Activated naive CD4-positive, alpha-beta T cell treated with anti-CD3 and anti-CD28 coated beads, Interleukin-2, amount 10 ng/mL, durations not matched to agents 7 days and 5 days (primary cell): Measurements from ENCODE around the gene CFAP97D1.
"Not testable (repeated sequence)": the region's sequence is repeated elsewhere in the genome, so short reads cannot be mapped to it uniquely, and the experiment has no call there.

Source experiments
- CTCF ChIA-PET: fragments of 350-600 bp; sonication (Branson Sonifier 250); formaldehyde crosslinking; loops from one replicate; lab custom pipeline; 2021; ENCODE audit warnings: antibody characterized with exemption; lab: Charles Lee
- DNase-seq: peaks from one replicate; pipeline ENCODE4 v3.0.0-alpha.2; 2020
- H3K27ac Mint-ChIP-seq: one replicate; pipeline ENCODE4 v1.8.0; 2021; ENCODE audit warnings: mild to moderate bottlenecking, moderate library complexity, mixed read lengths
- H3K27me3 Mint-ChIP-seq: one replicate; pipeline ENCODE4 v1.8.0; 2021; ENCODE audit warnings: mild to moderate bottlenecking, mixed read lengths
- H3K36me3 Mint-ChIP-seq: one replicate; pipeline ENCODE4 v1.8.0; 2021; ENCODE audit warnings: mixed read lengths
- H3K4me1 Mint-ChIP-seq: one replicate; pipeline ENCODE4 v1.8.0; 2021; ENCODE audit warnings: mixed read lengths
- H3K4me3 Mint-ChIP-seq: one replicate; pipeline ENCODE4 v1.8.0; 2021; ENCODE audit warnings: mild to moderate bottlenecking, moderate library complexity, mixed read lengths
- H3K9me3 Mint-ChIP-seq: one replicate; pipeline ENCODE4 v1.8.0; 2021; ENCODE audit warnings: mixed read lengths

Gene CFAP97D1

GRCh38 chr17:43790311-43790940 is 10.2 kb downstream of the CFAP97D1 start:
- no peaks in the 10 kb centered on the region for H3K36me3 Mint-ChIP-seq
- H3K9me3 Mint-ChIP-seq = no peaks in the 10 kb centered on the region
- DNase-seq = no peak
- CTCF ChIA-PET = interaction anchor here (0.6 kb wide), 1 partner anchor 215 kb away, joined by 4 read pairs; no protein-coding TSS in a partner anchor
- H3K4me1 Mint-ChIP-seq = peaks cover 2% of the 10 kb centered on the region
- no peak overlapping the region for H3K27ac Mint-ChIP-seq
- H3K27me3 Mint-ChIP-seq = peaks cover 13% of the 10 kb centered on the region
- no peak overlapping the region for H3K4me3 Mint-ChIP-seq

DNA sequence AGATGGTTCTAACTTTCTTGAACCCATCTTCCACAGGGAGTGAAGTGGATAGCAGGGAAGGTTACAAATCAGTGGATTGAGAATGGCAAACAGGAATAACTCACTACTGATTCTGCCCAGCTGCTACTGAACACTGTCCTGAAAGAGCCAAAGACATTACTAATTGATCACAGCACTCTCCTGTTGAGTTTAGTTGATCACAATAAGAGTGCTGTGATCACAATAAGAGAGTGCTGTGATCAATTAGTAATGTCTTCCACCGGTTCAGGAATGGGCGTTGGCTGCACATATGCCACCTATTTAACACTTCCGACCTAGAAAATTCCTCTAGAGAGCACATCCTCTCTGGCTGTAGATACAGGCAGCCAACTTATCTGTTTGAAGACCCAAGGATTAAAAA is 11.4 kb downstream of the CFAP97D1 start:
- DNase-seq = no peak
- Mint-ChIP-seq H3K36me3 (no peaks in the 10 kb centered on the region), H3K27ac (no peak overlapping the region), H3K27me3 (peaks cover 14% of the 10 kb centered on the region), H3K4me3 (no peak overlapping the region), H3K4me1 (peaks cover 2% of the 10 kb centered on the region), H3K9me3 (no peaks in the 10 kb centered on the region)
- CTCF ChIA-PET = no interaction called here

GRCh38 chr17:43792668-43793067 is 12.4 kb downstream of the CFAP97D1 start:
- DNase-seq, H3K27ac Mint-ChIP-seq, H3K9me3 Mint-ChIP-seq, H3K4me1 Mint-ChIP-seq, H3K36me3 Mint-ChIP-seq, H3K4me3 Mint-ChIP-seq, CTCF ChIA-PET: not testable (repeated sequence)
- H3K27me3 Mint-ChIP-seq = peaks cover 23% of the 10 kb centered on the region

DNA sequence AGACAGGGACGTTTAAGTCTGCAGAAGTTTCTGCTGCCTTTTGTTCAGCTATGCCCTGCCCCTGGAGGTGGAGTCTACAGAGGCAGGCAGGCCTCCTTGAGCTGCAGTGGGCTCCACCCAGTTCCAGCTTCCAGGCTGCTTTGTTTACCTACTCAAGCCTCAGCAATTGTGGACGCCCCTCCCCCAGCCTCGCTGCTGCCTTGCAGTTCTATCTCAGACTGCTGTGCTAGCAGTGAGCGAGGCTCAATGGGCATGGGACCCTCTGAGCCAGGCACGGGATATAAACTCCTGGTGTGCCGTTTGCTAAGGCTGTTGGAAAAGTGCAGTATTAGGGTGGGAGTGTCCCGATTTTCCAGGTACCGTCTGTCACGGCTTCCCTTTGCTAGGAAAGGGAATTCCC is 17.8 kb downstream of the CFAP97D1 start:
- DNase-seq, H3K27ac Mint-ChIP-seq, CTCF ChIA-PET, H3K9me3 Mint-ChIP-seq, H3K36me3 Mint-ChIP-seq, H3K4me3 Mint-ChIP-seq, H3K4me1 Mint-ChIP-seq: not testable (repeated sequence)
- peaks cover 36% of the 10 kb centered on the region for H3K27me3 Mint-ChIP-seq

GRCh38 chr17:43799047-43799446 is 18.8 kb downstream of the CFAP97D1 start:
- CTCF ChIA-PET = no interaction called here
- no peak for DNase-seq
- no peaks in the 10 kb centered on the region for H3K36me3 Mint-ChIP-seq
- H3K4me3 Mint-ChIP-seq = no peak overlapping the region
- no peaks in the 10 kb centered on the region for H3K9me3 Mint-ChIP-seq
- no peak overlapping the region for H3K27ac Mint-ChIP-seq
- peaks cover 44% of the 10 kb centered on the region for H3K27me3 Mint-ChIP-seq
- no peaks in the 10 kb centered on the region for H3K4me1 Mint-ChIP-seq

- CTCF ChIA-PET = no interaction called here
- Mint-ChIP-seq H3K36me3 (no peaks in the 10 kb centered on the region), H3K27ac (no peak overlapping the region), H3K9me3 (no peaks in the 10 kb centered on the region), H3K4me3 (no peak overlapping the region), H3K27me3 (peaks cover 45% of the 10 kb centered on the region), H3K4me1 (no peaks in the 10 kb centered on the region)
- no peak for DNase-seq
Measured at GRCh38 chr17:43800736-43801135, 20.5 kb downstream of the CFAP97D1 start.

DNA sequence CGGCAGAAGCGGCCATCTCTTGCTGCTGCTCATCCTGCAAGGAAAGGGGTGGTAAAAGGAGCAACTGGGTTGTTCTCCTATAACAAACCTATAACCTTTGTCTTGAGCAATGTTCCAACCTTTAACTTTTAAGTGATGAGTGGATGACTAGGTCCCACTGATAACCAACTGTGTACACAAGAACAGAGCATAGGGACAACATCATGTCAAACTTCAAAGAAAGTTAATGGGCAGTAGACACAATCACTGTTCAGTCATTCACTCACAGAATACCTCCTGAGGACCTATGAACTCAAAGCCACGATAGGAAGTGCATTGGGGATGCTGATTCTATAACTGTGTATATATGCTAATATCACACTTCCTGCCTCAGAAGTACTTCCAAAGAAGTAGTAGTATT is 21.6 kb downstream of the CFAP97D1 start:
- CTCF ChIA-PET = no interaction called here
- no peaks in the 10 kb centered on the region for H3K36me3 Mint-ChIP-seq

DNA sequence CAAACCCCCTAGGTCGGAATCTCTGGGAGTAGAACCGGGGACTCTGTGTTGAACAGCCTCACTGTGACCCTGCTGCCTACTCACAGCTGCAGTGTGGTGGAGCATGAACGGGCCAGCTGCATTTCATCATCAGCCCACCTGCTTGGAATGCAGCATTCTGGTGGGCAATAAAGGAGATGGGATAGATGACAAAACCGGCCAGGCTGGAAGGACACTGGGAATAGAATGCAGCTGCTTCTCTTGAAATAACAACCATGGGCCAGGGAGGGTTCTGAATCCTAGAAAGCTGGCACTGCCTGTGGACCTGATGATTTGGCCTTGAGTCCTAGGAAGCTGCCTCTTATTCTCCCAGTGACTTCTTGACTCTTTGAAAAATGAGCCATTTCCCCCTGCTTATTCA is 23.5 kb downstream of the CFAP97D1 start:
- H3K36me3 Mint-ChIP-seq = no peaks in the 10 kb centered on the region
- no peaks in the 10 kb centered on the region for H3K4me1 Mint-ChIP-seq
- peaks cover 30% of the 10 kb centered on the region for H3K27me3 Mint-ChIP-seq
- no peak overlapping the region for H3K27ac Mint-ChIP-seq
- CTCF ChIA-PET = interaction anchor here (0.9 kb wide), 1 partner anchor 43 kb away, joined by 3 read pairs; no protein-coding TSS in a partner anchor
- no peak for DNase-seq
- H3K4me3 Mint-ChIP-seq = no peak overlapping the region
- no peaks in the 10 kb centered on the region for H3K9me3 Mint-ChIP-seq

More for the DNA sequence above, 21.6 kb downstream of the CFAP97D1 start:
- H3K27me3 Mint-ChIP-seq = peaks cover 44% of the 10 kb centered on the region
- no peak overlapping the region for H3K4me3 Mint-ChIP-seq
- no peaks in the 10 kb centered on the region for H3K9me3 Mint-ChIP-seq
- H3K27ac Mint-ChIP-seq = no peak overlapping the region
- H3K4me1 Mint-ChIP-seq = no peaks in the 10 kb centered on the region
- DNase-seq = no peak

DNA sequence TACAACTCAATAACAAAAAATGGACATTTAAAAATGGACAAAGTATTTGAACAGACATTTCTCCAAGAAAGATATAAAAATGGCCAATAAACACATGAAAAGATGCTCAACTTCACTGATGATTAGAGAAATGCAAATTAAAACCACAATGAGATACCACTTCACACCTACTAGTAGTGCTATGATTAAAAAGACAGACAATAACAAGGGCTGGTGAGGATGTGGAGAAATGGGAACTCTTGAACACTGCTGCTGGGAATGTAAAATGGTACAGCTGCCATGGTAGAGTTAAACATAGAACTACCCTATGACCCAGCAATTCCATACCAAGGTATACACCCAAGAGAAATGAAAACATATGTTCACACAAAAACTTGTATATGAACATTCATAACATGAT is 24.9 kb downstream of the CFAP97D1 start:
- no peak for DNase-seq
- Mint-ChIP-seq H3K27me3 (peaks cover 30% of the 10 kb centered on the region), H3K36me3 (no peaks in the 10 kb centered on the region), H3K27ac (no peak overlapping the region), H3K4me3 (no peak overlapping the region), H3K4me1 (no peaks in the 10 kb centered on the region), H3K9me3 (no peaks in the 10 kb centered on the region)
- CTCF ChIA-PET = no interaction called here

DNA sequence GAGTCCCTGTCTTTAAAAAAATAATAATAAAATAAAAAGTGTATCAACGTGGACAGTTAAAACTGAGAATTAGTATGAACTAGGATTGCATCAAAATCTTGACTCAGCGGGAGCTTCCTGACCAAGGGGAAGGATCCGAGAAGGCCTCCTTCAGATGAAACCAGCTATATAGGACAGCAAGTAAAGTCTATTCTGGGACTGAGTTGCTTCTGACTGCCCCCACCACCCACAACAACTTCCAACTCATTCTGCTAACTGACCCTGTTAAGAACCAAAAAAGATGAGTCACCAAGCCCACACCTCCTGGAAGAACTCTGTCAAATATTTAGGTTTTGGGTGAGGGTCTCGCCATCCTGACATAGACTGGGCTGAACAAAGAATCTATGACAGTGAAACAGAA is 27.8 kb downstream of the CFAP97D1 start:
- peaks cover 38% of the 10 kb centered on the region for H3K27me3 Mint-ChIP-seq
- no peaks in the 10 kb centered on the region for H3K4me1 Mint-ChIP-seq
- no peak overlapping the region for H3K4me3 Mint-ChIP-seq
- DNase-seq = no peak
- CTCF ChIA-PET = interaction anchor here (0.7 to 1.1 kb wide), 2 partner anchors 38 kb away, joined by 3 read pairs; partner anchors contain the start of gene CD300LG
- no peak overlapping the region for H3K27ac Mint-ChIP-seq
- H3K9me3 Mint-ChIP-seq = no peaks in the 10 kb centered on the region
- H3K36me3 Mint-ChIP-seq = no peaks in the 10 kb centered on the region

- H3K9me3 Mint-ChIP-seq = no peaks in the 10 kb centered on the region
- no peak overlapping the region for H3K27ac Mint-ChIP-seq
- H3K4me1 Mint-ChIP-seq = no peaks in the 10 kb centered on the region
- H3K36me3 Mint-ChIP-seq = no peaks in the 10 kb centered on the region
- CTCF ChIA-PET = interaction anchor here (1.1 kb wide), 1 partner anchor 37 kb away, joined by 3 read pairs; no protein-coding TSS in a partner anchor
- no peak overlapping the region for H3K4me3 Mint-ChIP-seq
- peaks cover 40% of the 10 kb centered on the region for H3K27me3 Mint-ChIP-seq
- DNase-seq = no peak
Measured at GRCh38 chr17:43809121-43809520, 28.9 kb downstream of the CFAP97D1 start.

- peaks cover 33% of the 10 kb centered on the region for H3K27me3 Mint-ChIP-seq
- H3K9me3 Mint-ChIP-seq = no peaks in the 10 kb centered on the region
- no peak overlapping the region for H3K27ac Mint-ChIP-seq
- CTCF ChIA-PET = interaction anchor here (1.5 kb wide), 1 partner anchor 36 kb away, joined by 4 read pairs; no protein-coding TSS in a partner anchor
- H3K4me1 Mint-ChIP-seq = no peaks in the 10 kb centered on the region
- no peak overlapping the region for H3K4me3 Mint-ChIP-seq
- no peak for DNase-seq
- no peaks in the 10 kb centered on the region for H3K36me3 Mint-ChIP-seq
Measured at GRCh38 chr17:43810226-43810715, 30.0 kb downstream of the CFAP97D1 start.

- H3K4me3 Mint-ChIP-seq = no peak overlapping the region
- DNase-seq = no peak
- no peaks in the 10 kb centered on the region for H3K36me3 Mint-ChIP-seq
- H3K27me3 Mint-ChIP-seq = peaks cover 33% of the 10 kb centered on the region
- H3K9me3 Mint-ChIP-seq = no peaks in the 10 kb centered on the region
- CTCF ChIA-PET = interaction anchor here (1.5 kb wide), 1 partner anchor 35 kb away, joined by 4 read pairs; no protein-coding TSS in a partner anchor
- no peaks in the 10 kb centered on the region for H3K4me1 Mint-ChIP-seq
- H3K27ac Mint-ChIP-seq = no peak overlapping the region
Measured at GRCh38 chr17:43810823-43811222, 30.6 kb downstream of the CFAP97D1 start.

DNA sequence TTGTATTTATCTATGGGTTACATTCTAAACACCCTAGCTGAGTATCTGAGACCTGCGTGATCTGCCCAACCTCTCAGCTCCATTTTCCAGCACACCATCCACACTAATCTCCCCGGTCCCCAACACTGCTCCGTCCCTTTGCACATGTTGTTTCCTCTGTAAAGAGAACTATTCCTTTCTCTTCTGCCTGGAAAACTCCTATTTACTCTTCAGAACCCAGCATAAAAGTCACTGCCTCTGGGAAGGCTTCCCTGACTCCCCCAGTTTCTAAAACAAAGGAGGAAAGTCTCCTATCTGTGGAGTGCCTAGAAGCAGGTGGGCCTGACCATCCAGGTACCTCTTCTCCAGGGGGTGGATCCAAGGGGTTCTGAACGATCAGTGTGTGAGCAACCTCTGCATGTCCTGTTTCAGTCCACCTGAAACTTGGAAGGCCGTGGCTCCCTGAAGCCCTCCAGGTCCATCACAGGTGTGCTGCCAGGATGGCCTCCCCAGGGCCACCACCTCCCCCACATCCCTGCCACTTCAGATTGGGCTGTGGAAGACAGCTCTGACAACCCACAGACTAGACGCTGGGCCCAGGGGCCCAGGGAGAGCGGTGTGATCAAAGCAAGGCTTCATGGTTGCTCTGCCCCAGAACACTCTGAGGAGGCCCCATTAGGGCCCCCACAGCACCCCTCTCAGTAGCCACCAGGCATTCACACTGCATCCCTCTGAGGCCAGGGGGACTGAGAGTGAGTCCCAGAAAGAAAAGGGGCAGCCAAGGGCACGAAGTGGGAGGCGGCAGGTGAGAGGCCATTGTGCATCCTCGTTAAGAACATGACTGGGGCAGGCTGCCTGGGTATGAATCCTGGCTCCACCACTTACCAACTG is 32.4 kb downstream of the CFAP97D1 start:
- Mint-ChIP-seq H3K27ac (no peak overlapping the region), H3K4me3 (no peak overlapping the region), H3K4me1 (no peaks in the 10 kb centered on the region), H3K27me3 (peaks cover 29% of the 10 kb centered on the region), H3K9me3 (no peaks in the 10 kb centered on the region), H3K36me3 (no peaks in the 10 kb centered on the region)
- CTCF ChIA-PET = no interaction called here
- DNase-seq = no peak
